H1 (cell line): ENCODE results near the gene EPS8. TPM values are rescaled to one million over a fixed set of nuclear protein-coding genes. Genes with fewer than 3 reads are reported as not detected.

ENCODE experiments used
- CTCF ChIA-PET: fragments of 300-600 bp; sonication (Branson Sonifier 250); formaldehyde crosslinking; loops from one replicate; lab custom pipeline; 2021; ENCODE audit not compliant: partially characterized antibody; lab: Charles Lee
- POLR2A ChIA-PET: fragments of 300-600 bp; sonication (Branson Sonifier 250); formaldehyde crosslinking; loops from one replicate; lab custom pipeline; 2021; ENCODE audit warnings: inconsistent platforms; ENCODE audit not compliant: partially characterized antibody; lab: Charles Lee
- DNase-seq, 2 experiments: peaks; one replicate each; pipeline versions ENCODE4 v3.0.0 to v3.0.0-alpha.2; 2010 to 2022; ENCODE audit warnings: low spot score in 2 of 2, low read depth in 1 of 2, mixed read lengths in 1 of 2
- FAIRE-seq: peaks from 2 replicates; lab custom pipeline; 2011; peaks lifted over from hg19 to GRCh38; lab: Jason Lieb, UNC
- H2AFZ ChIP-seq: 2 replicates; pipeline ENCODE4 v1.8.1; 2012; ENCODE audit warnings: low read length, inconsistent platforms
- H2AK5ac ChIP-seq: 2 replicates; pipeline ENCODE4 v1.6.1; 2013; ENCODE audit warnings: low read depth, low read length
- H2BK120ac ChIP-seq: replicated peaks from 2 replicates; pipeline ENCODE3; 2013; ENCODE audit warnings: low read depth, low read length, inconsistent platforms
- H2BK12ac ChIP-seq: 2 replicates; pipeline ENCODE4 v1.6.1; 2013; ENCODE audit warnings: low read depth, low read length
- H2BK15ac ChIP-seq: 2 replicates; pipeline ENCODE4 v1.6.1; 2013; ENCODE audit warnings: low read length
- H2BK20ac ChIP-seq: 2 replicates; pipeline ENCODE4 v1.6.1; 2013; ENCODE audit warnings: low read length
- H2BK5ac ChIP-seq: 2 replicates; pipeline ENCODE4 v1.6.1; 2013; ENCODE audit warnings: low read depth, low read length
- H3K14ac ChIP-seq: 2 replicates; pipeline ENCODE4 v1.6.1; 2013; ENCODE audit warnings: inconsistent platforms; ENCODE audit not compliant: insufficient read length
- H3K18ac ChIP-seq: 2 replicates; pipeline ENCODE4 v1.6.1; 2013; ENCODE audit warnings: low read length; ENCODE audit errors: extremely low read depth
- H3K23ac ChIP-seq: 2 replicates; pipeline ENCODE4 v1.6.1; 2013; ENCODE audit warnings: inconsistent platforms; ENCODE audit not compliant: insufficient read length
- H3K23me2 ChIP-seq: 2 replicates; pipeline ENCODE4 v1.6.1; 2013; ENCODE audit warnings: low read depth, low read length
- H3K27ac ChIP-seq: 2 replicates; pipeline ENCODE4 v1.6.1; 2011; ENCODE audit warnings: low read depth, low read length, inconsistent platforms
- H3K27me3 ChIP-seq, 4 experiments: replicated peaks in 1 of 4; 1 replicate in 1 of 4; 2 replicates in 3 of 4; pipeline versions ENCODE4 v1.6.1 to v1.8.1; 2011 to 2013; ENCODE audit warnings: low read length in 3 of 4, mild to moderate bottlenecking in 3 of 4, inconsistent platforms in 2 of 4, mixed read lengths in 2 of 4, moderate library complexity in 1 of 4; ENCODE audit not compliant: control insufficient read depth in 3 of 4, insufficient read depth in 3 of 4; ENCODE audit errors: extremely low read depth in 1 of 4
- H3K36me3 ChIP-seq, 4 experiments: 2 replicates each; pipeline versions ENCODE4 v1.6.1 to v1.8.1; 2011 to 2013; ENCODE audit warnings: mild to moderate bottlenecking in 4 of 4, low read length in 3 of 4, moderate library complexity in 2 of 4, control low read depth in 1 of 4, inconsistent platforms in 1 of 4; ENCODE audit not compliant: insufficient read depth in 4 of 4, control insufficient read depth in 2 of 4
- H3K4ac ChIP-seq: replicated peaks from 2 replicates; pipeline ENCODE3; 2013; ENCODE audit warnings: low read length, low read depth, mixed read lengths, inconsistent platforms; ENCODE audit not compliant: insufficient read length
- H3K4me1 ChIP-seq, 4 experiments: replicated peaks in 1 of 4; 1 replicate in 1 of 4; 2 replicates in 3 of 4; pipeline versions ENCODE4 v1.6.1 to v1.8.1; 2011 to 2013; ENCODE audit warnings: low read length in 3 of 4, inconsistent platforms in 2 of 4, mixed read lengths in 1 of 4; ENCODE audit not compliant: insufficient read depth in 4 of 4, control insufficient read depth in 3 of 4
- H3K4me2 ChIP-seq, 2 experiments: 2 replicates each; pipeline versions ENCODE4 v1.6.1 to v1.8.1; 2011 to 2013; ENCODE audit warnings: low read depth in 2 of 2, low read length in 2 of 2, control low read depth in 1 of 2, inconsistent platforms in 1 of 2, mild to moderate bottlenecking in 1 of 2; ENCODE audit not compliant: insufficient read depth in 1 of 2
- H3K4me3 ChIP-seq, 4 experiments: fragments of 200-600, 300-600 bp in 1 of 4; sonication (generic), shearing (Covaris generic), sonication (Bioruptor Twin) in 1 of 4; 2 replicates each; pipeline versions ENCODE4 v1.5.1 to v1.8.1; 2011 to 2016; ENCODE audit warnings: low read length in 4 of 4, low read depth in 3 of 4, control low read depth in 2 of 4, inconsistent platforms in 2 of 4, mild to moderate bottlenecking in 2 of 4, mixed read lengths in 1 of 4, moderate library complexity in 1 of 4; ENCODE audit not compliant: insufficient read depth in 2 of 4; ENCODE audit errors: extremely low read depth in 1 of 4
- H3K56ac ChIP-seq: replicated peaks from 2 replicates; pipeline ENCODE3; 2013; ENCODE audit warnings: low read depth, mild to moderate bottlenecking, mixed read lengths, low read length, inconsistent platforms; ENCODE audit not compliant: insufficient read length
- H3K79me1 ChIP-seq: 2 replicates; pipeline ENCODE4 v1.6.1; 2013; ENCODE audit warnings: low read depth, low read length, control low read depth
- H3K79me2 ChIP-seq, 2 experiments: 2 replicates each; pipeline versions ENCODE4 v1.6.1 to v1.8.1; 2012 to 2013; ENCODE audit warnings: low read length in 2 of 2, mild to moderate bottlenecking in 2 of 2, inconsistent platforms in 1 of 2; ENCODE audit not compliant: insufficient read depth in 2 of 2, control insufficient read depth in 1 of 2
- H3K9ac ChIP-seq, 4 experiments: replicated peaks in 1 of 4; 1 replicate in 1 of 4; 2 replicates in 3 of 4; pipeline versions ENCODE4 v1.6.1 to v1.8.1; 2011 to 2013; ENCODE audit warnings: low read depth in 3 of 4, low read length in 3 of 4, control low read depth in 2 of 4, mild to moderate bottlenecking in 2 of 4, moderate library complexity in 2 of 4, inconsistent platforms in 1 of 4; ENCODE audit errors: extremely low read depth in 1 of 4
- H3K9me3 ChIP-seq, 2 experiments: 2 replicates each; pipeline versions ENCODE4 v1.6.1 to v1.8.1; 2012 to 2013; ENCODE audit warnings: mild to moderate bottlenecking in 2 of 2, moderate library complexity in 2 of 2, control low read depth in 1 of 2, inconsistent platforms in 1 of 2, low read depth in 1 of 2, low read length in 1 of 2, mixed read lengths in 1 of 2; ENCODE audit not compliant: insufficient read depth in 2 of 2
- H4K20me1 ChIP-seq, 2 experiments: replicated peaks in 1 of 2; 2 replicates each; pipeline versions ENCODE3 to v1.8.1; 2011 to 2013; ENCODE audit warnings: inconsistent platforms in 2 of 2, low read length in 2 of 2, mild to moderate bottlenecking in 1 of 2; ENCODE audit not compliant: insufficient read depth in 2 of 2, control insufficient read depth in 1 of 2
- H4K5ac ChIP-seq: 2 replicates; pipeline ENCODE4 v1.6.1; 2013; ENCODE audit warnings: low read length, low read depth, mixed read lengths, inconsistent platforms; ENCODE audit not compliant: insufficient read length
- H4K8ac ChIP-seq: 2 replicates; pipeline ENCODE4 v1.8.0; 2013; ENCODE audit warnings: mild to moderate bottlenecking, moderate library complexity, low read length, inconsistent platforms; ENCODE audit not compliant: insufficient read depth; ENCODE audit errors: extremely low read depth
- H4K91ac ChIP-seq: replicated peaks from 2 replicates; pipeline ENCODE3; 2013; ENCODE audit warnings: low read length, mixed read lengths, inconsistent platforms; ENCODE audit not compliant: insufficient read length
- E2F6 ChIP-seq: IDR thresholded peaks from 2 replicates; pipeline ENCODE4 v1.6.1; 2012; ENCODE audit warnings: inconsistent platforms
- JUND ChIP-seq: IDR thresholded peaks from 2 replicates; pipeline ENCODE4 v1.6.1; 2011; ENCODE audit warnings: mild to moderate bottlenecking, improper control_type of control experiment, low read length
- NRF1 ChIP-seq: IDR thresholded peaks from 2 replicates; pipeline ENCODE4 v1.6.1; 2011; ENCODE audit warnings: mild to moderate bottlenecking, low read depth, low read length, improper control_type of control experiment
- USF2 ChIP-seq: IDR thresholded peaks from 2 replicates; pipeline ENCODE4 v1.6.1; 2011; ENCODE audit warnings: low read length, improper control_type of control experiment
- YY1 ChIP-seq: IDR thresholded peaks from 2 replicates; pipeline ENCODE4 v1.6.1; 2011; ENCODE audit warnings: low read depth, mild to moderate bottlenecking, low read length
- WGBS, 2 experiments: shearing (Covaris generic) in 1 of 2; methylation state at CpG; one replicate each; pipeline versions ENCODE4 v1.1.6 to v1.1.7; 2013 to 2015; ENCODE audit warnings: low lambda C conversion rate in 2 of 2, mixed read lengths in 2 of 2, inconsistent platforms in 1 of 2, low coverage in 1 of 2, missing lambda C conversion rate in 1 of 2; ENCODE audit not compliant: insufficient replicate concordance in 2 of 2, insufficient coverage in 1 of 2, insufficient read length in 1 of 2; ENCODE audit errors: extremely low coverage in 1 of 2, missing lambda C conversion rate in 1 of 2; 5-methylcytosine and 5-hydroxymethylcytosine counted together
- polyA plus RNA-seq, 7 experiments: library from polyadenylated mRNA; depleted of rRNA in 3 of 7; stranded (reverse) in 5 of 7; unstranded in 2 of 7; fragments of >200 nt in 5 of 7; fragments of 200-250 nt in 2 of 7; gene quantifications; 1 replicate in 5 of 7; 2 replicates in 1 of 7; 4 replicates in 1 of 7; pipeline versions ENCODE4 v1.2.1 to v1.2.3, GENCODE V29; 2011 to 2013; ENCODE audit warnings: missing spikeins in 2 of 7, mixed read lengths in 2 of 7
- total RNA-seq: library from RNA; stranded (reverse); fragmentation: NEBNext Ultra II Directional; extraction: Animal tissue kit (Norgen Biotek cat#: 25700); gene quantifications from 2 replicates; pipeline ENCODE4 v1.2.1, GENCODE V29; 2021

EPS8 gene
- total and polyA plus RNA-seq, 2 of the 8 experiments (the other 6 are each of a cell fraction or from before 2014, with no cell fraction given) = 3.0 to 4.6 TPM

GRCh38 chr12:15625075-15625474, 164.1 kb downstream of the EPS8 start:
- Histone ChIP-seq H2AK5ac (no peak overlapping the region), H3K23ac (no peak overlapping the region), H2BK15ac (no peak overlapping the region), H3K4me2 (no peak overlapping the region), H4K91ac (no peak overlapping the region), H2BK12ac (no peak overlapping the region), H2BK20ac (no peak overlapping the region), H3K18ac (no peak overlapping the region), H2BK120ac (no peak overlapping the region), H4K5ac (no peak overlapping the region), H3K4ac (no peak overlapping the region), H3K36me3 (no peaks in the 10 kb centered on the region), H4K8ac (no peak overlapping the region), H2AFZ (no peak overlapping the region), H3K56ac (no peak overlapping the region), H3K14ac (no peak overlapping the region), H3K23me2 (no peaks in the 10 kb centered on the region; the same call in 1 of the 2 replicates), H3K4me1 (no peaks in the 10 kb centered on the region), H3K4me3 (no peak overlapping the region), H2BK5ac (no peak overlapping the region), H3K9me3 (no peaks in the 10 kb centered on the region), H3K27me3 (no peaks in the 10 kb centered on the region), H3K79me1 (no peaks in the 10 kb centered on the region), H3K79me2 (no peaks in the 10 kb centered on the region), H4K20me1 (no peaks in the 10 kb centered on the region), H3K9ac (no peak overlapping the region), H3K27ac (no peak overlapping the region)
- no peak for TF ChIP-seq NRF1
- TF ChIP-seq JUND = no peak
- TF ChIP-seq E2F6 = no peak
- no peak for TF ChIP-seq YY1
- no peak for TF ChIP-seq USF2
- DNase-seq = no peak
- ChIA-PET CTCF (interaction anchor here (2.0 kb wide), 1 partner anchor 40 kb away, joined by 7 read pairs; no protein-coding TSS in a partner anchor), POLR2A (no interaction called here)
- no peak for FAIRE-seq
- WGBS, 2 experiments = 92% methylated on average over 2 of the region's 2 CpGs; no CpG with 5 or more reads in 1 of the 2 experiments
